Measurements from ENCODE around the gene SEPHS1.
A peak's percentile ranks its signal among the peaks of the same experiment; 100 is the strongest.
"Not testable (repeated sequence)": the region's sequence is repeated elsewhere in the genome, so short reads cannot be mapped to it uniquely, and the experiment has no call there.

Gene SEPHS1

GRCh38 chr10:13294784-13295183, 53.3 kb downstream of the SEPHS1 start:
- no peak for TF ChIP-seq CTCF (IDR thresholded peaks at IDR 0.05; ENCODE audit: insufficient read depth, low read depth, low read length, missing control alignments)
- DNase-seq (ENCODE audit: low read depth), result no peak
- H3K4me3 ChIP-seq (ENCODE audit: low read depth, low read length), result no peak overlapping the region

- H3K4me3 ChIP-seq (ENCODE audit: low read depth, low read length), result no peak overlapping the region
- no peak for DNase-seq (ENCODE audit: low read depth)
- no peak for TF ChIP-seq CTCF (IDR thresholded peaks at IDR 0.05; ENCODE audit: insufficient read depth, low read depth, low read length, missing control alignments)
Observed at GRCh38 chr10:13291821-13292773, 56.0 kb downstream of the SEPHS1 start.

DNA sequence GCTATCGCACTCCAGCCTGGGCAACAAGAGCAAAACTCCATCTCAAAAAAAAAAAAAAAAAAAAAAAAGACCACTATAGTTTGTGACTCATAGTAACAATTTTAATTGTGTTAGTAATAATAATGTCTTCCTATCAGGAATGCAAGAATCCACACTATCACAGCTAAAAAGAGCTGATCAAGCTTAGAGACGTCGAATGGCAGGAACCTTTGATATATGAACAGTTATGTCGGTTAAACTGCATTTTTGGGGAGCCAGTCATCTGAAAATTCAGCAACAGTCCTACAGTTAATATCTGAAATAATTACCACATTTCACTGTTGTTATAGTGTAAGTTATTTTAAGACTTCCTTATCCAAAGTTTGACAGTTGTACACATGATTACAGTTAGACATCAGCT, 57.0 kb downstream of the SEPHS1 start:
- no peak for DNase-seq (ENCODE audit: low read depth)
- H3K4me3 ChIP-seq (ENCODE audit: low read depth, low read length), result no peak overlapping the region
- no peak for TF ChIP-seq CTCF (IDR thresholded peaks at IDR 0.05; ENCODE audit: insufficient read depth, low read depth, low read length, missing control alignments)

GRCh38 chr10:13284050-13284449, 64.0 kb downstream of the SEPHS1 start:
- no peak for TF ChIP-seq CTCF (IDR thresholded peaks at IDR 0.05; ENCODE audit: insufficient read depth, low read depth, low read length, missing control alignments)
- no peak overlapping the region for H3K4me3 ChIP-seq (ENCODE audit: low read depth, low read length)
- DNase-seq (ENCODE audit: low read depth), result no peak

- not testable (repeated sequence) for H3K4me3 ChIP-seq (ENCODE audit: low read depth, low read length); DNase-seq (ENCODE audit: low read depth)
Observed at GRCh38 chr10:13282348-13282747, 65.7 kb downstream of the SEPHS1 start.

GRCh38 chr10:13276749-13277365, 71.2 kb downstream of the SEPHS1 start:
- H3K4me3 ChIP-seq (ENCODE audit: low read depth, low read length), result no peak overlapping the region
- no peak for DNase-seq (ENCODE audit: low read depth)
- TF ChIP-seq CTCF (IDR thresholded peaks at IDR 0.05; ENCODE audit: insufficient read depth, low read depth, low read length, missing control alignments), result no peak

- not testable (repeated sequence) for DNase-seq (ENCODE audit: low read depth); H3K4me3 ChIP-seq (ENCODE audit: low read depth, low read length)
Observed at GRCh38 chr10:13276146-13276545, 71.9 kb downstream of the SEPHS1 start.

- DNase-seq (ENCODE audit: low read depth), result peak; percentile 43
Observed at GRCh38 chr10:13272164-13272571, 75.9 kb downstream of the SEPHS1 start.

More at GRCh38 chr10:13272164-13272571, 75.9 kb downstream of the SEPHS1 start:
- no peak overlapping the region for H3K4me3 ChIP-seq (ENCODE audit: low read depth, low read length)
- TF ChIP-seq CTCF (IDR thresholded peaks at IDR 0.05; ENCODE audit: insufficient read depth, low read depth, low read length, missing control alignments), result no peak
